Astrocyte (in vitro differentiated cells and primary cell): ENCODE data around the gene SUSD4. TPM values are rescaled to one million over a fixed set of nuclear protein-coding genes. Genes with fewer than 3 reads are reported as not detected.
A peak's percentile ranks its signal among the peaks of the same experiment; 100 is the strongest.

ENCODE experiments used
- DNase-seq: peaks from one replicate; pipeline ENCODE4 v3.0.0-alpha.2; 2010; ENCODE audit warnings: low read depth
- FAIRE-seq: peaks from 2 replicates; lab custom pipeline; 2011; peaks lifted over from hg19 to GRCh38; lab: Jason Lieb, UNC
- H2AFZ ChIP-seq: 2 replicates; pipeline ENCODE4 v1.6.0; 2012; ENCODE audit warnings: low read depth, low read length, inconsistent platforms
- H3K27ac ChIP-seq: 2 replicates; pipeline ENCODE4 v1.5.1; 2011; ENCODE audit warnings: low read depth, low read length, inconsistent platforms
- H3K27me3 ChIP-seq: 2 replicates; pipeline ENCODE4 v1.6.0; 2011; ENCODE audit warnings: low read length, inconsistent platforms; ENCODE audit not compliant: insufficient read depth
- H3K36me3 ChIP-seq: 2 replicates; pipeline ENCODE4 v1.5.1; 2011; ENCODE audit warnings: low read length, inconsistent platforms; ENCODE audit not compliant: insufficient read depth
- H3K4me1 ChIP-seq: 2 replicates; pipeline ENCODE4 v1.5.1; 2011; ENCODE audit warnings: low read length, inconsistent platforms; ENCODE audit not compliant: insufficient read depth
- H3K4me2 ChIP-seq: 2 replicates; pipeline ENCODE4 v1.6.0; 2012; ENCODE audit warnings: low read length, inconsistent platforms
- H3K4me3 ChIP-seq: 2 replicates; pipeline ENCODE4 v1.5.1; 2011; ENCODE audit warnings: low read depth, mild to moderate bottlenecking, low read length, inconsistent platforms; ENCODE audit not compliant: insufficient read depth
- H3K79me2 ChIP-seq: 2 replicates; pipeline ENCODE4 v1.6.0; 2012; ENCODE audit warnings: mild to moderate bottlenecking, low read length, inconsistent platforms; ENCODE audit not compliant: insufficient read depth
- H3K9ac ChIP-seq: 2 replicates; pipeline ENCODE4 v1.6.0; 2012; ENCODE audit warnings: mild to moderate bottlenecking, low read length, inconsistent platforms
- H3K9me3 ChIP-seq: 2 replicates; pipeline ENCODE4 v1.5.1; 2012; ENCODE audit warnings: low read depth, mild to moderate bottlenecking, low read length, inconsistent platforms; ENCODE audit not compliant: insufficient read depth
- H4K20me1 ChIP-seq: 2 replicates; pipeline ENCODE4 v1.6.0; 2012; ENCODE audit warnings: low read length, inconsistent platforms; ENCODE audit not compliant: insufficient read depth
- H3K27ac Mint-ChIP-seq: one replicate; pipeline ENCODE4 v1.8.0; 2021; ENCODE audit warnings: mild to moderate bottlenecking, mixed read lengths; ENCODE audit not compliant: unreplicated experiment
- H3K27me3 Mint-ChIP-seq: one replicate; pipeline ENCODE4 v1.8.0; 2021; ENCODE audit warnings: low read depth, mixed read lengths; ENCODE audit not compliant: unreplicated experiment
- H3K36me3 Mint-ChIP-seq: one replicate; pipeline ENCODE4 v1.8.0; 2021; ENCODE audit warnings: low read depth, mixed read lengths; ENCODE audit not compliant: unreplicated experiment
- H3K4me1 Mint-ChIP-seq: one replicate; pipeline ENCODE4 v1.8.0; 2021; ENCODE audit warnings: low read depth, mixed read lengths; ENCODE audit not compliant: unreplicated experiment
- H3K4me3 Mint-ChIP-seq: one replicate; pipeline ENCODE4 v1.8.0; 2021; ENCODE audit warnings: mild to moderate bottlenecking, moderate library complexity, mixed read lengths; ENCODE audit not compliant: unreplicated experiment
- H3K9me3 Mint-ChIP-seq: one replicate; pipeline ENCODE4 v1.8.0; 2021; ENCODE audit warnings: mild to moderate bottlenecking, mixed read lengths; ENCODE audit not compliant: unreplicated experiment
- CTCF ChIP-seq: IDR thresholded peaks from 2 replicates; pipeline ENCODE4 v1.5.1; 2011; ENCODE audit warnings: low read depth, mild to moderate bottlenecking, inconsistent platforms, low read length, moderate library complexity; ENCODE audit not compliant: insufficient read depth
- EZH2 ChIP-seq: IDR thresholded peaks from 2 replicates; pipeline ENCODE4 v1.6.1; 2012; ENCODE audit warnings: mild to moderate bottlenecking, low read length, inconsistent platforms; ENCODE audit not compliant: insufficient read depth
- total RNA-seq: library from RNA; stranded (reverse); gene quantifications from 2 replicates; pipeline ENCODE4 v1.2.1, GENCODE V29; 2021

SUSD4 gene
- total RNA-seq, 1 donor from 2014 or later, result 9.2 TPM

- Mint-ChIP-seq H3K9me3 (no peaks in the 10 kb centered on the region), H3K27me3 (peaks cover 2% of the 10 kb centered on the region), H3K36me3 (no peaks in the 10 kb centered on the region), H3K4me3 (no peak overlapping the region), H3K4me1 (peaks cover 8% of the 10 kb centered on the region), H3K27ac (no peak overlapping the region)
- no peak overlapping the region for H3K9ac ChIP-seq
- H4K20me1 ChIP-seq, result no peaks in the 10 kb centered on the region
- TF ChIP-seq EZH2, result no peak
- no peak for TF ChIP-seq CTCF
- H3K4me3 ChIP-seq, result no peak overlapping the region
- H3K27ac ChIP-seq, result no peak overlapping the region
- H3K79me2 ChIP-seq, result no peaks in the 10 kb centered on the region
- FAIRE-seq (no peak), DNase-seq (no peak)
- H3K27me3 ChIP-seq, result no peaks in the 10 kb centered on the region
- peaks cover 4% of the 10 kb centered on the region for H3K4me1 ChIP-seq
- no peaks in the 10 kb centered on the region for H3K36me3 ChIP-seq
- H3K9me3 ChIP-seq, result no peaks in the 10 kb centered on the region
- no peak overlapping the region for H2AFZ ChIP-seq
- H3K4me2 ChIP-seq, result peak overlapping the region; percentile 23
Observed at GRCh38 chr1:223411710-223412109, 47.7 kb upstream of the SUSD4 start.

- DNase-seq, result peak; percentile 87
- peaks cover 8% of the 10 kb centered on the region for H3K4me1 Mint-ChIP-seq
- Histone ChIP-seq H3K4me1 (peaks cover 4% of the 10 kb centered on the region), H3K4me2 (peak overlapping the region; percentile 23), H3K36me3 (no peaks in the 10 kb centered on the region), H3K79me2 (no peaks in the 10 kb centered on the region), H3K9me3 (no peaks in the 10 kb centered on the region), H3K9ac (no peak overlapping the region), H3K4me3 (no peak overlapping the region), H4K20me1 (no peaks in the 10 kb centered on the region), H2AFZ (no peak overlapping the region), H3K27me3 (no peaks in the 10 kb centered on the region), H3K27ac (no peak overlapping the region)
- peaks cover 2% of the 10 kb centered on the region for H3K27me3 Mint-ChIP-seq
- no peak overlapping the region for H3K27ac Mint-ChIP-seq
- H3K36me3 Mint-ChIP-seq, result no peaks in the 10 kb centered on the region
- FAIRE-seq, result peak; percentile 56
- no peak overlapping the region for H3K4me3 Mint-ChIP-seq
- no peak for TF ChIP-seq EZH2
- no peak for TF ChIP-seq CTCF
- no peaks in the 10 kb centered on the region for H3K9me3 Mint-ChIP-seq
Observed at GRCh38 chr1:223411309-223411708, 47.3 kb upstream of the SUSD4 start.

- H3K27ac ChIP-seq, result no peak overlapping the region
- H3K4me1 ChIP-seq, result peaks cover 4% of the 10 kb centered on the region
- Mint-ChIP-seq H3K4me3 (no peak overlapping the region), H3K27me3 (peaks cover 2% of the 10 kb centered on the region), H3K36me3 (no peaks in the 10 kb centered on the region), H3K9me3 (no peaks in the 10 kb centered on the region), H3K4me1 (peaks cover 8% of the 10 kb centered on the region), H3K27ac (no peak overlapping the region)
- FAIRE-seq (no peak), DNase-seq (no peak)
- no peaks in the 10 kb centered on the region for H3K27me3 ChIP-seq
- no peak overlapping the region for H3K9ac ChIP-seq
- no peak overlapping the region for H3K4me2 ChIP-seq
- TF ChIP-seq EZH2, result no peak
- TF ChIP-seq CTCF, result no peak
- H4K20me1 ChIP-seq, result no peaks in the 10 kb centered on the region
- no peaks in the 10 kb centered on the region for H3K9me3 ChIP-seq
- H3K36me3 ChIP-seq, result no peaks in the 10 kb centered on the region
- H2AFZ ChIP-seq, result no peak overlapping the region
- H3K79me2 ChIP-seq, result no peaks in the 10 kb centered on the region
- no peak overlapping the region for H3K4me3 ChIP-seq
Observed at GRCh38 chr1:223410036-223410435, 46.1 kb upstream of the SUSD4 start.
